Measurements from ENCODE around the gene GSX1.
"Not testable (repeated sequence)": the region's sequence is repeated elsewhere in the genome, so short reads cannot be mapped to it uniquely, and the experiment has no call there.

- not testable (repeated sequence) for TF ChIP-seq CTCF, POLR2A (IDR thresholded peaks at IDR 0.05)
Measured at GRCh38 chr13:27748143-27748542, 44.1 kb upstream of the GSX1 start.
